Lower leg skin (tissue), 3 donors: ENCODE measurements around the gene ADCK1.

Source experiments
- CTCF ChIP-seq, 3 donors: fragments of 450-650 bp; IDR thresholded peaks; one replicate each; pipeline ENCODE4 v1.5.1; 2016; ENCODE audit warnings: antibody characterized with exemption in 3 of 3, mild to moderate bottlenecking in 3 of 3, moderate library complexity in 2 of 3
- POLR2A ChIP-seq, 2 donors: fragments of 450-650 bp; IDR thresholded peaks; one replicate each; pipeline ENCODE4 v1.6.1; 2016 to 2017; ENCODE audit warnings: antibody characterized with exemption in 2 of 2, mild to moderate bottlenecking in 1 of 2, moderate library complexity in 1 of 2

DNA sequence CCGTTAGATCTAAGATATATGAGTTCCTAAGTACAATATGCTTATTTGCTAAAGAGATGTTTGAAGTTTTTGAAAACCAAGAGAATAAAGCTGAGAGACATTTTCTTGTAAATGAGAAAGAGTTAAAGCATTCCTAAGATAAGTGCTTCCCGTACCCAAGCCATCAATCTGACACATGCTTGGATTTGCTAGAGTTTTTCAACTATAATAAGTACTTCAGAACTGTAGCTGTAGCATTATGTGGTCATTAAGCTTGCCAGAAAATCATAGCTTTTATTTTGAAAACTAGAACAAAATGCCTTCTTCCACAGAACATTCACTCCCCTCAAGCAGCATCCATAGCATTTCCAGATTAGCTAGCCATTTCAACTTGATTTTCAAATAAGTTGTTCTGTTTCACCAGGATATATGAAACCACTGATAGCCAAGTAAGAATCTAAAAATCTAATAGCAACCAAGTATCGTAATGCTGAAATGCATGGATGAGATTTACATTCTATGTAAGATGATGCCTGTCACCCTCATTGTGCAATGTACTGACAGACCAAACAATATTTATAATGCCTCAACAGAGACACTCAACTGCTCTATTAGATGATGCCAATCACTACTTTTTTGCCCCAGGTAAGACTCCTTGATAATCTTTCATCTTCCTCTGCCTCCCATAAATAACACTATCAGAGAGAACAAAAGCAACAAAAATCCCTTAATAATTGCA is 47.0 kb upstream of the ADCK1 start:
- TF ChIP-seq CTCF (IDR thresholded peaks at IDR 0.05) (no peak), POLR2A (IDR thresholded peaks at IDR 0.05) (no peak)
